K562 (cell line): ENCODE results near the gene AKT3. TPM values are rescaled to one million over a fixed set of nuclear protein-coding genes. Genes with fewer than 3 reads are reported as not detected.

Experiments used
- ATAC-seq: fragments of 200-7000 bp; cut with Tn5 transposase; 3 replicates; pipeline ENCODE4 v1.9.1; 2020; ENCODE audit warnings: moderate library complexity
- BruUV-seq: library from RNA; stranded (reverse); fragments of 400-500 nt; replicated peaks from 2 replicates; lab custom pipeline; 2021; lab: Mats Ljungman, UMichigan
- CTCF ChIA-PET: fragments of 300-600 bp; formaldehyde crosslinking; extraction: SDS; loops from one replicate; lab custom pipeline; 2021; ENCODE audit warnings: low intra/inter-chr PET ratio; lab: Yijun Ruan, JAX
- POLR2A ChIA-PET: fragments of 300-600, 350-650 bp; sonication (Branson Sonifier 250); formaldehyde crosslinking; extraction: SDS; loops from one replicate; lab custom pipeline; 2021; ENCODE audit warnings: antibody characterized with exemption, inconsistent platforms; lab: Yijun Ruan, JAX
- DNase-seq, 4 experiments: peaks; one replicate each; pipeline versions ENCODE4 v3.0.0 to v3.0.0-alpha.2; 2011 to 2018; ENCODE audit warnings: low spot score in 3 of 4, mixed read lengths in 3 of 4; ENCODE audit errors: extremely low read depth in 1 of 4
- FAIRE-seq: peaks from 2 replicates; lab custom pipeline; 2011; peaks lifted over from hg19 to GRCh38; lab: Jason Lieb, UNC
- H2AFZ ChIP-seq: 2 replicates; pipeline ENCODE4 v1.6.0; 2011; ENCODE audit warnings: low read depth, low read length, control low read depth, inconsistent platforms
- H3K27ac ChIP-seq: fragments of 200-600 bp; 3 replicates; pipeline ENCODE4 v1.8.0; 2011; ENCODE audit warnings: low read depth, mild to moderate bottlenecking, control low read depth, inconsistent platforms, low read length, moderate library complexity, mixed read lengths; ENCODE audit errors: extremely low read depth
- H3K27me3 ChIP-seq, 2 experiments: fragments of 300-600 bp in 1 of 2; 2 replicates in 1 of 2; 3 replicates in 1 of 2; pipeline versions ENCODE4 v1.6.0 to v1.8.0; 2011; ENCODE audit warnings: inconsistent platforms in 2 of 2, low read length in 2 of 2, mild to moderate bottlenecking in 1 of 2, mixed read lengths in 1 of 2, moderate library complexity in 1 of 2; ENCODE audit not compliant: control insufficient read depth in 2 of 2, insufficient read depth in 2 of 2
- H3K36me3 ChIP-seq: fragments of 300-600 bp; 3 replicates; pipeline ENCODE4 v1.8.0; 2011; ENCODE audit warnings: mild to moderate bottlenecking, low read length, inconsistent platforms; ENCODE audit not compliant: control insufficient read depth, insufficient read depth
- H3K4me1 ChIP-seq, 2 experiments: fragments of 200-600 bp in 1 of 2; replicated peaks in 1 of 2; 2 replicates in 1 of 2; 3 replicates in 1 of 2; pipeline versions ENCODE4 v1.5.1 to v1.8.0; 2011; ENCODE audit warnings: inconsistent platforms in 2 of 2, low read length in 2 of 2, mild to moderate bottlenecking in 1 of 2, mixed read lengths in 1 of 2, moderate library complexity in 1 of 2; ENCODE audit not compliant: control insufficient read depth in 2 of 2, insufficient read depth in 2 of 2
- H3K4me2 ChIP-seq: 2 replicates; pipeline ENCODE4 v1.6.1; 2011; ENCODE audit warnings: low read length, control low read depth, inconsistent platforms, mixed read lengths; ENCODE audit not compliant: insufficient read depth
- H3K4me3 ChIP-seq: fragments of 200-600 bp; sonication (generic), shearing (Covaris generic); 2 replicates; pipeline ENCODE4 v1.5.1; 2016; ENCODE audit warnings: control low read depth, inconsistent platforms
- H3K79me2 ChIP-seq: fragments of 200-600 bp; 3 replicates; pipeline ENCODE4 v1.8.0; 2011; ENCODE audit warnings: low read length, inconsistent platforms; ENCODE audit not compliant: control insufficient read depth, insufficient read depth
- H3K9ac ChIP-seq, 2 experiments: 2 replicates each; pipeline versions ENCODE4 v1.6.0 to v1.6.1; 2011; ENCODE audit warnings: low read depth in 2 of 2, low read length in 2 of 2, control low read depth in 1 of 2, inconsistent platforms in 1 of 2, mild to moderate bottlenecking in 1 of 2, mixed read lengths in 1 of 2; ENCODE audit not compliant: insufficient read depth in 1 of 2
- H3K9me1 ChIP-seq: one replicate; pipeline ENCODE4 v1.6.0; 2011; ENCODE audit warnings: inconsistent platforms, mild to moderate bottlenecking, low read length, moderate library complexity; ENCODE audit not compliant: control insufficient read depth, insufficient read depth
- H3K9me3 ChIP-seq: replicated peaks from 2 replicates; pipeline ENCODE4 v1.5.1; 2011; ENCODE audit warnings: low read depth, low read length, inconsistent platforms; ENCODE audit not compliant: control insufficient read depth, insufficient read depth
- H4K20me1 ChIP-seq: replicated peaks from 2 replicates; pipeline ENCODE4 v1.6.1; 2011; ENCODE audit warnings: low read length, inconsistent platforms, mixed read lengths; ENCODE audit not compliant: control insufficient read depth, insufficient read depth
- LEF1 ChIP-seq: fragments of 450-650 bp; IDR thresholded peaks from 2 replicates; pipeline ENCODE4 v1.6.1; 2016; ENCODE audit warnings: mild to moderate bottlenecking
- MITF ChIP-seq: IDR thresholded peaks from 2 replicates; pipeline ENCODE4 v1.6.1; 2014; ENCODE audit warnings: antibody characterized with exemption
- PCBP1 ChIP-seq: fragments of 200-400 bp; formaldehyde crosslinking; IDR thresholded peaks from 2 replicates; pipeline ENCODE4 v1.6.1; 2018; ENCODE audit warnings: mild to moderate bottlenecking, low read depth, low read length; ENCODE audit not compliant: poor library complexity, severe bottlenecking
- RBM22 ChIP-seq: fragments of 200-400 bp; formaldehyde crosslinking; IDR thresholded peaks from 2 replicates; pipeline ENCODE4 v1.6.1; 2018; ENCODE audit warnings: low read length, low read depth; ENCODE audit not compliant: poor library complexity, severe bottlenecking
- ZNF518B ChIP-seq: fragments of 250-450 bp; sonication (Bioruptor Pico); IDR thresholded peaks from 2 replicates; pipeline ENCODE4 v1.5.0; 2021; ENCODE audit warnings: mild to moderate bottlenecking, moderate library complexity
- in situ Hi-C: fragments of 300-500 bp; cut with MboI; formaldehyde crosslinking; loops from 4 replicates; pipeline ENCODE4 v1.15.0; 2018; ENCODE audit warnings: inconsistent platforms, mixed read lengths
- intact Hi-C: fragments of 100-400 bp; cut with micrococcal nuclease; formaldehyde crosslinking; loops from 2 replicates; pipeline ENCODE4 v1.14.2; 2022
- polyA plus RNA-seq, 8 experiments: library from polyadenylated mRNA; depleted of rRNA in 4 of 8; stranded (reverse) in 5 of 8; unstranded in 3 of 8; fragments of >200 nt; fragmentation: Nextera tagmentation in 2 of 8; fragmentation: Illumina TruSeq in 1 of 8; extraction: Ambion mirVana in 2 of 8; extraction: Trizol in 1 of 8; gene quantifications; 2 replicates each; pipeline versions ENCODE4 v1.2.1 to v1.2.3, GENCODE V29; 2011 to 2014; ENCODE audit warnings: inconsistent platforms in 1 of 8, missing spikeins in 1 of 8
- total RNA-seq, 7 experiments: library from RNA; depleted of rRNA in 6 of 7; stranded (reverse); fragments of >200 nt in 6 of 7; fragmentation: Illumina TruSeq in 2 of 7; extraction: Trizol in 2 of 7; gene quantifications; 2 replicates each; pipeline versions ENCODE4 v1.2.1 to v1.2.3, GENCODE V29; 2011 to 2021; ENCODE audit warnings: low replicate concordance in 1 of 7
- TF ChIP-seq, protein P1 (sequence below): fragments of 250-450 bp; sonication (Bioruptor Pico); IDR thresholded peaks from 2 replicates; pipeline ENCODE4 v1.5.0; 2021; ENCODE audit warnings: mild to moderate bottlenecking, borderline replicate concordance
- TF ChIP-seq, protein P2 (sequence below): sonication (generic); formaldehyde crosslinking; IDR thresholded peaks from 2 replicates; pipeline ENCODE4 v1.8.1; 2023; ENCODE audit warnings: mild to moderate bottlenecking, missing genetic modification reagents
- TF ChIP-seq, protein P3 (sequence below): IDR thresholded peaks from 2 replicates; pipeline ENCODE4 v1.6.1; 2011; ENCODE audit not compliant: insufficient read length; ENCODE audit errors: extremely low read depth
- TF ChIP-seq, protein P4 (sequence below): sonication (generic); formaldehyde crosslinking; IDR thresholded peaks from 2 replicates; pipeline ENCODE4 v1.8.0; 2022; ENCODE audit warnings: missing genetic modification reagents, mild to moderate bottlenecking, borderline replicate concordance

The AKT3 gene
- total and polyA plus RNA-seq, 9 of the 15 experiments (the other 6 are each of a cell fraction or from before 2014, with no cell fraction given): 0.04 to 0.54 (median 0.18) TPM; not detected in 1

DNA sequence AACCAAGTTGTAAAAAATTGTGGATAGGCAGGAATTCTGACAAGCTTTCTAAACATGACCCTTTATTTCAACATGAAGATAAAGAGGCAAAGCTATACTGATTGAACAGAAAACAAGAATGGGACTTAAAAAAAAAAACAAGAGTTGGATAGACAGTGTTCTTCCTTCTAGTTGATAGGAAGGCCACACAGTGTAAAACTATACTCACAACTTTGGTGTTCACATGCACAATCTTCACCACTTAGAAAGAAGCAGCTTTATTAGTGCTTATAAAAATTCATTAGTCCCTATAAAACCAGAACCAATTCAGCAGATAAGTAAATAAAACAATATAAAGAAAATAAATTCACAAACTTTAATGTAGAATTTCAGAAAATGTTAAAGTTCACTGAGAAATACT is 101.8 kb downstream of the AKT3 start:
- ATAC-seq: no peak
- Histone ChIP-seq H3K4me1 (no peaks in the 10 kb centered on the region), H2AFZ (no peak overlapping the region), H3K4me3 (no peak overlapping the region), H3K36me3 (no peaks in the 10 kb centered on the region), H3K9me3 (no peaks in the 10 kb centered on the region), H3K9me1 (no peaks in the 10 kb centered on the region), H4K20me1 (no peaks in the 10 kb centered on the region), H3K9ac (no peak overlapping the region), H3K4me2 (no peak overlapping the region), H3K79me2 (no peaks in the 10 kb centered on the region), H3K27me3 (no peaks in the 10 kb centered on the region), H3K27ac (no peak overlapping the region)
- in situ Hi-C loops: loop anchor here (5.0 kb wide), 1 partner anchor 406 kb away; no protein-coding TSS in a partner anchor
- intact Hi-C loops: loop anchor here (1.0 to 5.0 kb wide), 3 partner anchors 196 to 525 kb away; no protein-coding TSS in a partner anchor
- no TSS peak for BruUV-seq
- FAIRE-seq: no peak
- ChIA-PET CTCF (interaction anchor here (1.8 to 2.0 kb wide), 2 partner anchors 272 to 405 kb away, joined by 7 to 21 read pairs; no protein-coding TSS in a partner anchor), POLR2A (interaction anchor here (0.6 kb wide), 1 partner anchor 13 kb away, joined by 3 read pairs; no protein-coding TSS in a partner anchor)
- no peak for DNase-seq
- TF ChIP-seq RBM22 (no peak), ZNF518B (CRISPR knock-in tag) (no peak), MITF (no peak), PCBP1 (no peak), LEF1 (no peak)
- TF ChIP-seq, protein P1, sequence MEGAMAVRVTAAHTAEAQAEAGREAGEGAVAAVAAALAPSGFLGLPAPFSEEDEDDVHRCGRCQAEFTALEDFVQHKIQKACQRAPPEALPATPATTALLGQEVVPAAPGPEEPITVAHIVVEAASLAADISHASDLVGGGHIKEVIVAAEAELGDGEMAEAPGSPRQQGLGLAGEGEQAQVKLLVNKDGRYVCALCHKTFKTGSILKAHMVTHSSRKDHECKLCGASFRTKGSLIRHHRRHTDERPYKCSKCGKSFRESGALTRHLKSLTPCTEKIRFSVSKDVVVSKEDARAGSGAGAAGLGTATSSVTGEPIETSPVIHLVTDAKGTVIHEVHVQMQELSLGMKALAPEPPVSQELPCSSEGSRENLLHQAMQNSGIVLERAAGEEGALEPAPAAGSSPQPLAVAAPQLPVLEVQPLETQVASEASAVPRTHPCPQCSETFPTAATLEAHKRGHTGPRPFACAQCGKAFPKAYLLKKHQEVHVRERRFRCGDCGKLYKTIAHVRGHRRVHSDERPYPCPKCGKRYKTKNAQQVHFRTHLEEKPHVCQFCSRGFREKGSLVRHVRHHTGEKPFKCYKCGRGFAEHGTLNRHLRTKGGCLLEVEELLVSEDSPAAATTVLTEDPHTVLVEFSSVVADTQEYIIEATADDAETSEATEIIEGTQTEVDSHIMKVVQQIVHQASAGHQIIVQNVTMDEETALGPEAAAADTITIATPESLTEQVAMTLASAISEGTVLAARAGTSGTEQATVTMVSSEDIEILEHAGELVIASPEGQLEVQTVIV (CRISPR knock-in tag): no peak
- TF ChIP-seq, protein P2, sequence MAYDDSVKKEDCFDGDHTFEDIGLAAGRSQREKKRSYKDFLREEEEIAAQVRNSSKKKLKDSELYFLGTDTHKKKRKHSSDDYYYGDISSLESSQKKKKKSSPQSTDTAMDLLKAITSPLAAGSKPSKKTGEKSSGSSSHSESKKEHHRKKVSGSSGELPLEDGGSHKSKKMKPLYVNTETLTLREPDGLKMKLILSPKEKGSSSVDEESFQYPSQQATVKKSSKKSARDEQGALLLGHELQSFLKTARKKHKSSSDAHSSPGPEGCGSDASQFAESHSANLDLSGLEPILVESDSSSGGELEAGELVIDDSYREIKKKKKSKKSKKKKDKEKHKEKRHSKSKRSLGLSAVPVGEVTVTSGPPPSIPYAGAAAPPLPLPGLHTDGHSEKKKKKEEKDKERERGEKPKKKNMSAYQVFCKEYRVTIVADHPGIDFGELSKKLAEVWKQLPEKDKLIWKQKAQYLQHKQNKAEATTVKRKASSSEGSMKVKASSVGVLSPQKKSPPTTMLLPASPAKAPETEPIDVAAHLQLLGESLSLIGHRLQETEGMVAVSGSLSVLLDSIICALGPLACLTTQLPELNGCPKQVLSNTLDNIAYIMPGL (CRISPR knock-in tag): no peak
- TF ChIP-seq, protein P3, sequence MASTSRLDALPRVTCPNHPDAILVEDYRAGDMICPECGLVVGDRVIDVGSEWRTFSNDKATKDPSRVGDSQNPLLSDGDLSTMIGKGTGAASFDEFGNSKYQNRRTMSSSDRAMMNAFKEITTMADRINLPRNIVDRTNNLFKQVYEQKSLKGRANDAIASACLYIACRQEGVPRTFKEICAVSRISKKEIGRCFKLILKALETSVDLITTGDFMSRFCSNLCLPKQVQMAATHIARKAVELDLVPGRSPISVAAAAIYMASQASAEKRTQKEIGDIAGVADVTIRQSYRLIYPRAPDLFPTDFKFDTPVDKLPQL: no peak
- TF ChIP-seq, protein P4, sequence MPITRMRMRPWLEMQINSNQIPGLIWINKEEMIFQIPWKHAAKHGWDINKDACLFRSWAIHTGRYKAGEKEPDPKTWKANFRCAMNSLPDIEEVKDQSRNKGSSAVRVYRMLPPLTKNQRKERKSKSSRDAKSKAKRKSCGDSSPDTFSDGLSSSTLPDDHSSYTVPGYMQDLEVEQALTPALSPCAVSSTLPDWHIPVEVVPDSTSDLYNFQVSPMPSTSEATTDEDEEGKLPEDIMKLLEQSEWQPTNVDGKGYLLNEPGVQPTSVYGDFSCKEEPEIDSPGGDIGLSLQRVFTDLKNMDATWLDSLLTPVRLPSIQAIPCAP: no peak
